H1 (cell line): ENCODE results near the gene PDZRN4. TPM values are rescaled to one million over a fixed set of nuclear protein-coding genes. Genes with fewer than 3 reads are reported as not detected.
A peak's percentile ranks its signal among the peaks of the same experiment; 100 is the strongest.

Experiments
- CTCF ChIA-PET: fragments of 300-600 bp; sonication (Branson Sonifier 250); formaldehyde crosslinking; loops from one replicate; lab custom pipeline; 2021; ENCODE audit not compliant: partially characterized antibody; lab: Charles Lee
- POLR2A ChIA-PET: fragments of 300-600 bp; sonication (Branson Sonifier 250); formaldehyde crosslinking; loops from one replicate; lab custom pipeline; 2021; ENCODE audit warnings: inconsistent platforms; ENCODE audit not compliant: partially characterized antibody; lab: Charles Lee
- DNase-seq, 2 experiments: peaks; one replicate each; pipeline versions ENCODE4 v3.0.0 to v3.0.0-alpha.2; 2010 to 2022; ENCODE audit warnings: low spot score in 2 of 2, low read depth in 1 of 2, mixed read lengths in 1 of 2
- FAIRE-seq: peaks from 2 replicates; lab custom pipeline; 2011; peaks lifted over from hg19 to GRCh38; lab: Jason Lieb, UNC
- H2AFZ ChIP-seq: 2 replicates; pipeline ENCODE4 v1.8.1; 2012; ENCODE audit warnings: low read length, inconsistent platforms
- H2AK5ac ChIP-seq: 2 replicates; pipeline ENCODE4 v1.6.1; 2013; ENCODE audit warnings: low read depth, low read length
- H2BK120ac ChIP-seq: replicated peaks from 2 replicates; pipeline ENCODE3; 2013; ENCODE audit warnings: low read depth, low read length, inconsistent platforms
- H2BK12ac ChIP-seq: 2 replicates; pipeline ENCODE4 v1.6.1; 2013; ENCODE audit warnings: low read depth, low read length
- H2BK15ac ChIP-seq: 2 replicates; pipeline ENCODE4 v1.6.1; 2013; ENCODE audit warnings: low read length
- H2BK20ac ChIP-seq: 2 replicates; pipeline ENCODE4 v1.6.1; 2013; ENCODE audit warnings: low read length
- H2BK5ac ChIP-seq: 2 replicates; pipeline ENCODE4 v1.6.1; 2013; ENCODE audit warnings: low read depth, low read length
- H3K14ac ChIP-seq: 2 replicates; pipeline ENCODE4 v1.6.1; 2013; ENCODE audit warnings: inconsistent platforms; ENCODE audit not compliant: insufficient read length
- H3K18ac ChIP-seq: 2 replicates; pipeline ENCODE4 v1.6.1; 2013; ENCODE audit warnings: low read length; ENCODE audit errors: extremely low read depth
- H3K23ac ChIP-seq: 2 replicates; pipeline ENCODE4 v1.6.1; 2013; ENCODE audit warnings: inconsistent platforms; ENCODE audit not compliant: insufficient read length
- H3K23me2 ChIP-seq: 2 replicates; pipeline ENCODE4 v1.6.1; 2013; ENCODE audit warnings: low read depth, low read length
- H3K27ac ChIP-seq: 2 replicates; pipeline ENCODE4 v1.6.1; 2011; ENCODE audit warnings: low read depth, low read length, inconsistent platforms
- H3K27me3 ChIP-seq, 4 experiments: replicated peaks in 1 of 4; 1 replicate in 1 of 4; 2 replicates in 3 of 4; pipeline versions ENCODE4 v1.6.1 to v1.8.1; 2011 to 2013; ENCODE audit warnings: low read length in 3 of 4, mild to moderate bottlenecking in 3 of 4, inconsistent platforms in 2 of 4, mixed read lengths in 2 of 4, moderate library complexity in 1 of 4; ENCODE audit not compliant: control insufficient read depth in 3 of 4, insufficient read depth in 3 of 4; ENCODE audit errors: extremely low read depth in 1 of 4
- H3K36me3 ChIP-seq, 4 experiments: 2 replicates each; pipeline versions ENCODE4 v1.6.1 to v1.8.1; 2011 to 2013; ENCODE audit warnings: mild to moderate bottlenecking in 4 of 4, low read length in 3 of 4, moderate library complexity in 2 of 4, control low read depth in 1 of 4, inconsistent platforms in 1 of 4; ENCODE audit not compliant: insufficient read depth in 4 of 4, control insufficient read depth in 2 of 4
- H3K4ac ChIP-seq: replicated peaks from 2 replicates; pipeline ENCODE3; 2013; ENCODE audit warnings: low read length, low read depth, mixed read lengths, inconsistent platforms; ENCODE audit not compliant: insufficient read length
- H3K4me1 ChIP-seq, 4 experiments: replicated peaks in 1 of 4; 1 replicate in 1 of 4; 2 replicates in 3 of 4; pipeline versions ENCODE4 v1.6.1 to v1.8.1; 2011 to 2013; ENCODE audit warnings: low read length in 3 of 4, inconsistent platforms in 2 of 4, mixed read lengths in 1 of 4; ENCODE audit not compliant: insufficient read depth in 4 of 4, control insufficient read depth in 3 of 4
- H3K4me2 ChIP-seq, 2 experiments: 2 replicates each; pipeline versions ENCODE4 v1.6.1 to v1.8.1; 2011 to 2013; ENCODE audit warnings: low read depth in 2 of 2, low read length in 2 of 2, control low read depth in 1 of 2, inconsistent platforms in 1 of 2, mild to moderate bottlenecking in 1 of 2; ENCODE audit not compliant: insufficient read depth in 1 of 2
- H3K4me3 ChIP-seq, 4 experiments: fragments of 200-600, 300-600 bp in 1 of 4; sonication (generic), shearing (Covaris generic), sonication (Bioruptor Twin) in 1 of 4; 2 replicates each; pipeline versions ENCODE4 v1.5.1 to v1.8.1; 2011 to 2016; ENCODE audit warnings: low read length in 4 of 4, low read depth in 3 of 4, control low read depth in 2 of 4, inconsistent platforms in 2 of 4, mild to moderate bottlenecking in 2 of 4, mixed read lengths in 1 of 4, moderate library complexity in 1 of 4; ENCODE audit not compliant: insufficient read depth in 2 of 4; ENCODE audit errors: extremely low read depth in 1 of 4
- H3K56ac ChIP-seq: replicated peaks from 2 replicates; pipeline ENCODE3; 2013; ENCODE audit warnings: low read depth, mild to moderate bottlenecking, mixed read lengths, low read length, inconsistent platforms; ENCODE audit not compliant: insufficient read length
- H3K79me1 ChIP-seq: 2 replicates; pipeline ENCODE4 v1.6.1; 2013; ENCODE audit warnings: low read depth, low read length, control low read depth
- H3K79me2 ChIP-seq, 2 experiments: 2 replicates each; pipeline versions ENCODE4 v1.6.1 to v1.8.1; 2012 to 2013; ENCODE audit warnings: low read length in 2 of 2, mild to moderate bottlenecking in 2 of 2, inconsistent platforms in 1 of 2; ENCODE audit not compliant: insufficient read depth in 2 of 2, control insufficient read depth in 1 of 2
- H3K9ac ChIP-seq, 4 experiments: replicated peaks in 1 of 4; 1 replicate in 1 of 4; 2 replicates in 3 of 4; pipeline versions ENCODE4 v1.6.1 to v1.8.1; 2011 to 2013; ENCODE audit warnings: low read depth in 3 of 4, low read length in 3 of 4, control low read depth in 2 of 4, mild to moderate bottlenecking in 2 of 4, moderate library complexity in 2 of 4, inconsistent platforms in 1 of 4; ENCODE audit errors: extremely low read depth in 1 of 4
- H3K9me3 ChIP-seq, 2 experiments: 2 replicates each; pipeline versions ENCODE4 v1.6.1 to v1.8.1; 2012 to 2013; ENCODE audit warnings: mild to moderate bottlenecking in 2 of 2, moderate library complexity in 2 of 2, control low read depth in 1 of 2, inconsistent platforms in 1 of 2, low read depth in 1 of 2, low read length in 1 of 2, mixed read lengths in 1 of 2; ENCODE audit not compliant: insufficient read depth in 2 of 2
- H4K20me1 ChIP-seq, 2 experiments: replicated peaks in 1 of 2; 2 replicates each; pipeline versions ENCODE3 to v1.8.1; 2011 to 2013; ENCODE audit warnings: inconsistent platforms in 2 of 2, low read length in 2 of 2, mild to moderate bottlenecking in 1 of 2; ENCODE audit not compliant: insufficient read depth in 2 of 2, control insufficient read depth in 1 of 2
- H4K5ac ChIP-seq: 2 replicates; pipeline ENCODE4 v1.6.1; 2013; ENCODE audit warnings: low read length, low read depth, mixed read lengths, inconsistent platforms; ENCODE audit not compliant: insufficient read length
- H4K8ac ChIP-seq: 2 replicates; pipeline ENCODE4 v1.8.0; 2013; ENCODE audit warnings: mild to moderate bottlenecking, moderate library complexity, low read length, inconsistent platforms; ENCODE audit not compliant: insufficient read depth; ENCODE audit errors: extremely low read depth
- H4K91ac ChIP-seq: replicated peaks from 2 replicates; pipeline ENCODE3; 2013; ENCODE audit warnings: low read length, mixed read lengths, inconsistent platforms; ENCODE audit not compliant: insufficient read length
- GABPA ChIP-seq: IDR thresholded peaks from 2 replicates; pipeline ENCODE4 v1.6.1; 2011; ENCODE audit warnings: mild to moderate bottlenecking, low read length, moderate library complexity, borderline replicate concordance; ENCODE audit not compliant: insufficient read depth
- GTF2F1 ChIP-seq: IDR thresholded peaks from 2 replicates; pipeline ENCODE4 v1.6.1; 2012; ENCODE audit warnings: low read depth, low read length, improper control_type of control experiment, borderline replicate concordance
- HDAC6 ChIP-seq: IDR thresholded peaks from one replicate; pipeline ENCODE4 v1.7.1; 2012; ENCODE audit warnings: low read depth, mild to moderate bottlenecking, inconsistent platforms, low read length, moderate library complexity
- JUND ChIP-seq: IDR thresholded peaks from 2 replicates; pipeline ENCODE4 v1.6.1; 2011; ENCODE audit warnings: mild to moderate bottlenecking, improper control_type of control experiment, low read length
- KDM1A ChIP-seq: fragments of 200-600, 300-600 bp; sonication (generic); IDR thresholded peaks from 2 replicates; pipeline ENCODE4 v1.7.1; 2016; ENCODE audit warnings: mild to moderate bottlenecking, low read length, borderline replicate concordance
- MAX ChIP-seq: IDR thresholded peaks from 2 replicates; pipeline ENCODE4 v1.6.1; 2012; ENCODE audit warnings: inconsistent platforms
- PHF8 ChIP-seq: fragments of 200-600 bp; sonication (generic); conservative IDR thresholded peaks from 2 replicates; pipeline ENCODE4 v1.7.1; 2012; ENCODE audit warnings: low read depth, mild to moderate bottlenecking, inconsistent platforms, low read length, moderate library complexity
- POLR2A ChIP-seq, 2 experiments: IDR thresholded peaks; 1 replicate in 1 of 2; 2 replicates in 1 of 2; pipeline ENCODE4 v1.6.1; 2011; ENCODE audit warnings: low read depth in 2 of 2, low read length in 2 of 2, mild to moderate bottlenecking in 2 of 2; ENCODE audit errors: control extremely low read depth in 1 of 2
- RBBP5 ChIP-seq: IDR thresholded peaks from 2 replicates; pipeline ENCODE4 v1.7.1; 2012; ENCODE audit warnings: low read depth, mild to moderate bottlenecking, inconsistent platforms, low read length, moderate library complexity, borderline replicate concordance
- SP2 ChIP-seq: IDR thresholded peaks from 2 replicates; pipeline ENCODE4 v1.6.1; 2012; ENCODE audit warnings: mild to moderate bottlenecking, low read length, inconsistent platforms
- SP4 ChIP-seq: IDR thresholded peaks from 2 replicates; pipeline ENCODE4 v1.6.1; 2012; ENCODE audit warnings: low read length, inconsistent platforms
- TCF12 ChIP-seq: IDR thresholded peaks from 2 replicates; pipeline ENCODE4 v1.6.1; 2011; ENCODE audit warnings: low read depth, mild to moderate bottlenecking, low read length
- WGBS, 2 experiments: shearing (Covaris generic) in 1 of 2; methylation state at CpG; one replicate each; pipeline versions ENCODE4 v1.1.6 to v1.1.7; 2013 to 2015; ENCODE audit warnings: low lambda C conversion rate in 2 of 2, mixed read lengths in 2 of 2, inconsistent platforms in 1 of 2, low coverage in 1 of 2, missing lambda C conversion rate in 1 of 2; ENCODE audit not compliant: insufficient replicate concordance in 2 of 2, insufficient coverage in 1 of 2, insufficient read length in 1 of 2; ENCODE audit errors: extremely low coverage in 1 of 2, missing lambda C conversion rate in 1 of 2; 5-methylcytosine and 5-hydroxymethylcytosine counted together
- polyA plus RNA-seq, 7 experiments: library from polyadenylated mRNA; depleted of rRNA in 3 of 7; stranded (reverse) in 5 of 7; unstranded in 2 of 7; fragments of >200 nt in 5 of 7; fragments of 200-250 nt in 2 of 7; gene quantifications; 1 replicate in 5 of 7; 2 replicates in 1 of 7; 4 replicates in 1 of 7; pipeline versions ENCODE4 v1.2.1 to v1.2.3, GENCODE V29; 2011 to 2013; ENCODE audit warnings: missing spikeins in 2 of 7, mixed read lengths in 2 of 7
- total RNA-seq: library from RNA; stranded (reverse); fragmentation: NEBNext Ultra II Directional; extraction: Animal tissue kit (Norgen Biotek cat#: 25700); gene quantifications from 2 replicates; pipeline ENCODE4 v1.2.1, GENCODE V29; 2021

Gene PDZRN4
- total and polyA plus RNA-seq, 2 of the 8 experiments (the other 6 are each of a cell fraction or from before 2014, with no cell fraction given): not detected

- Histone ChIP-seq H4K8ac (no peak overlapping the region), H3K79me2 (no peaks in the 10 kb centered on the region), H3K4me1 (no peaks in the 10 kb centered on the region), H3K9me3 (no peaks in the 10 kb centered on the region), H2BK12ac (no peak overlapping the region), H3K27ac (no peak overlapping the region), H3K27me3 (no peaks in the 10 kb centered on the region), H4K91ac (no peak overlapping the region), H4K20me1 (no peaks in the 10 kb centered on the region), H3K9ac (no peak overlapping the region), H3K79me1 (no peaks in the 10 kb centered on the region), H2AFZ (peak overlapping the region; percentile 95), H3K14ac (no peak overlapping the region), H3K23me2 (no peaks in the 10 kb centered on the region), H4K5ac (no peak overlapping the region), H3K18ac (no peak overlapping the region), H2BK20ac (no peak overlapping the region), H2BK15ac (no peak overlapping the region), H2BK5ac (no peak overlapping the region), H3K4me2 (no peak overlapping the region), H3K23ac (no peak overlapping the region), H3K4me3 (no peak overlapping the region), H3K36me3 (no peaks in the 10 kb centered on the region), H2AK5ac (no peak overlapping the region), H3K56ac (no peak overlapping the region), H2BK120ac (no peak overlapping the region), H3K4ac (no peak overlapping the region)
- 88% methylated on average over 2 of the region's 2 CpGs; no CpG with 5 or more reads in 1 of the 2 experiments for WGBS, 2 experiments
- POLR2A ChIA-PET: interaction anchor here (0.6 kb wide), 1 partner anchor 24 kb away, joined by 3 read pairs; no protein-coding TSS in a partner anchor
- no peak for DNase-seq
- CTCF ChIA-PET: no interaction called here
- no peak for TF ChIP-seq MAX
- TF ChIP-seq RBBP5: no peak
- no peak for TF ChIP-seq GABPA
- TF ChIP-seq POLR2A (IDR thresholded peaks at IDR 0.05; ENCODE audit: control extremely low read depth in 1 of 2, low read depth in 2 of 2, low read length in 2 of 2): no peak
- no peak for TF ChIP-seq KDM1A
- TF ChIP-seq SP4: no peak
- no peak for TF ChIP-seq GTF2F1
- TF ChIP-seq PHF8: no peak
- no peak for TF ChIP-seq SP2
- TF ChIP-seq HDAC6: no peak
- TF ChIP-seq TCF12: no peak
- no peak for TF ChIP-seq JUND
- no peak for FAIRE-seq
Observed at GRCh38 chr12:41486718-41487117, 298.6 kb downstream of the PDZRN4 start.
